Ectodermal cell (in vitro differentiated cells): ENCODE measurements around the gene ZMAT3.

ENCODE experiments used
- H3K27ac ChIP-seq: 2 replicates; pipeline ENCODE4 v1.7.0; 2013; ENCODE audit warnings: mild to moderate bottlenecking, low read depth, low read length; ENCODE audit not compliant: insufficient read depth, poor library complexity, severe bottlenecking
- H3K27me3 ChIP-seq: 2 replicates; pipeline ENCODE4 v1.7.0; 2013; ENCODE audit warnings: mild to moderate bottlenecking, low read length; ENCODE audit not compliant: insufficient read depth, control insufficient read depth, poor library complexity, severe bottlenecking
- H3K36me3 ChIP-seq: one replicate; pipeline ENCODE4 v1.7.0; 2013; ENCODE audit warnings: low read length; ENCODE audit not compliant: control insufficient read depth, insufficient read depth
- H3K4me1 ChIP-seq: one replicate; pipeline ENCODE4 v1.7.0; 2013; ENCODE audit warnings: low read length; ENCODE audit not compliant: control insufficient read depth, insufficient read depth
- H3K4me3 ChIP-seq: 2 replicates; pipeline ENCODE4 v1.7.0; 2013; ENCODE audit warnings: low read depth, low read length, control low read depth; ENCODE audit not compliant: insufficient read depth
- H3K9me3 ChIP-seq: 2 replicates; pipeline ENCODE4 v1.7.0; 2013; ENCODE audit warnings: mild to moderate bottlenecking, low read length, moderate library complexity; ENCODE audit not compliant: control insufficient read depth
- WGBS, 2 experiments: methylation state at CpG; one replicate each; pipeline ENCODE4 v1.1.7; 2013; ENCODE audit warnings: missing lambda C conversion rate in 2 of 2; 5-methylcytosine and 5-hydroxymethylcytosine counted together

The ZMAT3 gene

DNA sequence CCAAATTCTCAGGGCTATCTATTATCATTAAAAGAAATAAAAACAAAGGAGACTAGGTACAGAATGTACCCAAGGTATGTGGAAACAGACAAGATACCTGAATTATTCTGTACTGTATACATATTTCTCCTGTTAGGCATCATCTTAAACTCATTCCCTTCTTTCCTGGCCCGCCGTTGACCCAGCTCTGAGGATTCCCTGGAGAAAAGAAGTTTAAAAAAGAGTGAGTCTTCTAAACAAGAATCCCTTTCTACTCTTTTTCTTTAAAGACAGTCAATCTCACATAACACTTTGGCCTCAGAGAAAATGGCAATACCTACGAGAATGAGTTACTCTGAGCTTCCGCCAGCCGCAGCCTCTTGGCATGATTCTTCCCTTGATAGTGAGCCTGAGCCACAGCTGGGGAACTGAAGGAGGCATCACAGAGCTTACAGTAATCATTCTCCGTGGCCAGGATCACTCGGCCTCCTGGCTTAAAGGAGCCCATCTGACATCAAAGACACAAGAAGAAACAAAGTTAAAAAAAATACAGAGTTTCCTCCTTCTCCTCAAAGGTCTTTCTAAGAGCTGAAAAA, 44.2 kb downstream of the ZMAT3 start:
- no peaks in the 10 kb centered on the region for H3K27me3 ChIP-seq
- WGBS, 2 experiments: 74 to 78% methylated on average over 7 of the region's 7 CpGs
- H3K4me3 ChIP-seq: no peak overlapping the region
- no peaks in the 10 kb centered on the region for H3K9me3 ChIP-seq
- H3K4me1 ChIP-seq: no peaks in the 10 kb centered on the region
- H3K27ac ChIP-seq: no peak overlapping the region
- H3K36me3 ChIP-seq: no peaks in the 10 kb centered on the region

DNA sequence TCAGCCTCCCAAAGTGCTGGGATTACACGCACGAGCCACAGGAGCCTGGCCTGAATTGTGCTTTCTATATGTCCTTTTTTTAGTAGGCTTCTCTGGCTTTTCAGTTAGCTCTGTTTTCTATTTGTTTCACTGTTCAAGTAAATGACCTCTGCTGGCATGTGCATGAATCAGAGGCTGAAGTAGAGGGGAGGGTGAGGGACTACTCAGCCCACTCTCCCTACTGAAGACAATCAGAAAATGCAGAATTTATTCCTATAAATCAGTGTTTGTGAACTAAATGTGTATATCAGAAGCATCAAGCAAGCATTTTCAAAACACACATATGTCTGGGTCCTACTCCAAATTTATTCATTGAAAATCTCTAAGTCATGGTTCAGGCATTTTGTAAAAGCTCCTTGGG, 45.0 kb downstream of the ZMAT3 start:
- Histone ChIP-seq H3K36me3 (no peaks in the 10 kb centered on the region), H3K4me1 (no peaks in the 10 kb centered on the region), H3K27me3 (no peaks in the 10 kb centered on the region), H3K4me3 (no peak overlapping the region), H3K27ac (no peak overlapping the region), H3K9me3 (no peaks in the 10 kb centered on the region)
- 96 to 98% methylated on average over 2 of the region's 2 CpGs for WGBS, 2 experiments

DNA sequence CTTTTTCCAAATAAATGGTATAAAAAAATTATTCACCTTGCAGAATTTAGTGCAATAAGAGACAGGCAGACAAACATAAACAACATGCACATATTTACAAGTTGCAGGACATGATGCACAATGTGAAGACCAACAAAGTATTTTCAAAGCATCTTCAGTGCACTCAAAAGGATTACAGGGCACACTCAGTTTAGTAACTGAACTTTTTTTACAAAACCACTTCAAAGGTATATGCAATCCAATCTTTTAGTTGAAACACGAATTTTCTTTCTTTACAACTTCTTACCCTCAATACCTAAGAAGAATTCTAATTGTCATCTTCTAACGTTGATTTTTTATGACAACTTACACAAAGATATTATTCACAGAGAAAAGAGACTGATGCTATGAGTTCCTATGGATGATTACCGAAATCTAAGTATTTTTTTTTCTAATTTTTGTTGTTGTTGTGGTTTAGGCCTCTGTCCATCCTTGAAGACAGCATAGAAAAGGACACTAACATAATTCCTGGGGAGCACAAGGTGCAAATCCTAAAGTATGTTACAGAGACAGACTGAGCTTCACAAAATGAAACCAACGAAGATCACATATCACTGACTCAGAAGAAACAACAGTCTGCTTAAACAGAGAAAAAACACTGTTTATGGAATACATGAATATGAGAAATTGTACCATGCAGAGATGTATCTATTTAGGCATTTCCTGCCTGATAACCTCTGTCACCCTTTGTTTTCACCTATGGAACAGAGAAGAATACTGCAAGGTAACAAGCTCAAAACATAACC, 50.3 kb downstream of the ZMAT3 start:
- no peaks in the 10 kb centered on the region for H3K9me3 ChIP-seq
- WGBS, 2 experiments: 85 to 92% methylated on average over 3 to 4 of the region's 4 CpGs

DNA sequence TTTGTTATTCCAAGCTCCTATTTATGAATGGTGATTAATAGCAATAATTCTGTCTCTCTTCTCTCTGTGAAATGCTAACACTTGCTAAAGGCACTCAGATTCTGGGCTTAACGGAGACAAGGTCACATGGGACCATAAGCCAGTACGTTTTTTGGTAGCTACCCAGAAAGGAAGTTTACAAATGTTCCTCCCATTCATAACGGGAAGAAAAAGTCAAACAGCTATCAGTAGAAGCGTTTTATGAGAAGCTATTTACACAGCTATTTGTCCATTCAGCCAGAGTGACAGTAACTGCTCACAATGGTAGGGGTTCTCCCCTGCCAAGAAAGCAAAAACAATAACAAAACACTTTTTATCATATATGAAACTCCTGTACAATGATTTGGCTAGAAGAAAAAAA, 51.5 kb downstream of the ZMAT3 start:
- H3K4me3 ChIP-seq: no peak overlapping the region
- no peak overlapping the region for H3K27ac ChIP-seq
- H3K36me3 ChIP-seq: no peaks in the 10 kb centered on the region
- 83% methylated on average over 4 of the region's 4 CpGs for WGBS, 2 experiments
- no peaks in the 10 kb centered on the region for H3K4me1 ChIP-seq
- H3K9me3 ChIP-seq: no peaks in the 10 kb centered on the region
- H3K27me3 ChIP-seq: no peaks in the 10 kb centered on the region

More for the DNA sequence above, 50.3 kb downstream of the ZMAT3 start:
- Histone ChIP-seq H3K27ac (no peak overlapping the region), H3K4me1 (no peaks in the 10 kb centered on the region), H3K36me3 (no peaks in the 10 kb centered on the region), H3K4me3 (no peak overlapping the region), H3K27me3 (no peaks in the 10 kb centered on the region)

DNA sequence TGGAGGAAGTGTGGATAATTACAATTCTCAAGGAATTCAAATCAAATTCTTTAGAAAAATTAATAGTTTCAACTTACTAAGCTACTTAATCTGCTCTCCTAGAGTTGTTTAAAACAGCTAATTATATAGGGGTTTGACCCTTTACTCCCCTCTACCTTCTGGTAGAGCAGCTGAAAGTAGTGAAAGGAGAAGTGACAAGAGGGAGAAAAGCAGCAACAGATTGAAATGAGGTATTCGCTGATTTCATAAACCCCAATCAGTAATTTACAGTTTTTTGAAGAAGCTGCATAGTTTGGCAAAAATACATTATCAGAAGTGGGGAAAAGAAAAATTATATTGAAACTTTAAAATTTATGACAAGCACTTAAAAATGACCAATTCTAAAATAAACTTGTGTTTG, 52.8 kb downstream of the ZMAT3 start:
- 82% methylated on average over 1 of the region's 1 CpG; no CpG with 5 or more reads in 1 of the 2 experiments for WGBS, 2 experiments
- H3K27ac ChIP-seq: no peak overlapping the region

DNA sequence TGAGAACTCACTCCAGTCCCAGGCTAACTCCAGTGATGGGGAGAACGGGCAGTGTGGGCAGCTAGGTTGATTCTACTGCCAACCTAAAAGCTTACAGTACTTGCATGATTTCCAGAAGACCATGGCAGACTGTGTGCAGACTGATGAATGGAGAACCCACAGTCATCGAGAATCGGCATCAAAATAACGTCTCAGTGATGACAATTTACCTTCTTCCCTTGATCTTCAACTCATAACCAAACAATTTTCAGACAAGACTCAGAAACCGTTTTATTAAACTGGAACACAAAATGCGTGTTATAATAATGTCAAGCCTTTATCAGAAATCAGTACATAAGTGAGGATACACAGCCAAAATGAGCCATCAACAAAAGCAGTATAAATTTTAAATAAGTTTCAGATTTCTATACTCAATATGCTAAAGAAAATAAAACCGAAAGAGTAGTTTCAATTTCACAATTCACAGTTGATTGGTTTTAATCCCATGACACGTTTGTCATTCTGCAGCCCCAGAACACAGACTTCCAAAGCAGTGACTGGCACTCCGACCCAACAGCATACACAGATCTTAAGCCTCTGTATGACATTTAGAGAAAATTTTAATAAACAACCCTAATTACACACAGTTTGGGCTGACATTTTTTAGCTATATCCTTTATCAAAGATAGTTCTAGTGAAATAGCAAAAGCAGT, 54.5 kb downstream of the ZMAT3 start:
- H3K4me1 ChIP-seq: no peaks in the 10 kb centered on the region
- no peaks in the 10 kb centered on the region for H3K27me3 ChIP-seq
- 90 to 91% methylated on average over 9 of the region's 9 CpGs for WGBS, 2 experiments
- no peaks in the 10 kb centered on the region for H3K36me3 ChIP-seq
- H3K4me3 ChIP-seq: no peak overlapping the region
- H3K27ac ChIP-seq: no peak overlapping the region
- H3K9me3 ChIP-seq: peaks cover 2% of the 10 kb centered on the region

More for the DNA sequence above, 52.8 kb downstream of the ZMAT3 start:
- H3K9me3 ChIP-seq: no peaks in the 10 kb centered on the region
- no peaks in the 10 kb centered on the region for H3K27me3 ChIP-seq
- no peaks in the 10 kb centered on the region for H3K36me3 ChIP-seq
- no peaks in the 10 kb centered on the region for H3K4me1 ChIP-seq
- no peak overlapping the region for H3K4me3 ChIP-seq

DNA sequence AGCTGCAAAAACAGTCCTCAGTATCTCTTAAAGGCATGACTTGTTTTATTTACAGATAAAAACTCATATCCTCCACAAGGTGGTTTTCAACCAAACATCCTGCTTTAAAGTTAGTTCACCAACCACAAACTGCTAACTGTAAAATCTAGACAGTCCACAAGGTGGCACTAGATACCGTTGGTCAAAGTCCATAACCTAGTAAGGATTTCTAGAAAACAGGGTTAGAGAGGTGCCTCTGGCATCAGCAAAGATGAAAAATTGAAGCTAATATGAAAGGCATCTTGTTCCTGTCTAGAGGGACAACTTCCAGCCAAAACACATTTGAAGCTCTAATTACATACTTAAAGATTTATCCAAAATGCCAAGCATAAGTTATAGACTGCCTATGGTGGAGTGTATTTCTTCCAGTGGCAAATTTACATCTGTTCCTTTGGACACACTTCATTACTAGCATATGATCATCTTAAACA, 56.0 kb downstream of the ZMAT3 start:
- Histone ChIP-seq H3K4me1 (no peaks in the 10 kb centered on the region), H3K27me3 (no peaks in the 10 kb centered on the region), H3K36me3 (no peaks in the 10 kb centered on the region), H3K9me3 (peaks cover 2% of the 10 kb centered on the region), H3K4me3 (no peak overlapping the region), H3K27ac (no peak overlapping the region)
- 0% methylated on average over 1 of the region's 1 CpG for WGBS, 2 experiments

DNA sequence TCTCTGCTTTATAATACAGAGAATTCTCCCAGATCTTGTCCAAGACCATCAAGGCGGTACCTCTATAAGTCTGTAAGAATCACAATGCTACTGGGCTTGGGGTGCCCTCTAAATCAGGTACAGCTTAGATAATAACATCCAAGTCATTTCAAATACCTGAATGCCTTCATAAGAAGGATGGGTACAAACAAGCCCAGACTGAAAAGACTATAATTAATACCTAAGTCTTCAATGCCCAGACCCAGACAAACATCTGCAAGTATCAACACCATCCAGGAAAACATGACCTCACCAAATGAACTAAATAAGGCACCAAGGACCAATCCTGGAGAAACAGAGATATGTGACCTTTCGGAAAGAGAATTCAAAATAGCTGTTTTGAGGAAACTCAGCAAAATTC, 65.9 kb downstream of the ZMAT3 start:
- H3K36me3 ChIP-seq: no peaks in the 10 kb centered on the region
- H3K27me3 ChIP-seq: no peaks in the 10 kb centered on the region
- 91 to 92% methylated on average over 2 of the region's 2 CpGs for WGBS, 2 experiments
- no peak overlapping the region for H3K27ac ChIP-seq
- H3K9me3 ChIP-seq: no peaks in the 10 kb centered on the region
- no peaks in the 10 kb centered on the region for H3K4me1 ChIP-seq
- H3K4me3 ChIP-seq: no peak overlapping the region

DNA sequence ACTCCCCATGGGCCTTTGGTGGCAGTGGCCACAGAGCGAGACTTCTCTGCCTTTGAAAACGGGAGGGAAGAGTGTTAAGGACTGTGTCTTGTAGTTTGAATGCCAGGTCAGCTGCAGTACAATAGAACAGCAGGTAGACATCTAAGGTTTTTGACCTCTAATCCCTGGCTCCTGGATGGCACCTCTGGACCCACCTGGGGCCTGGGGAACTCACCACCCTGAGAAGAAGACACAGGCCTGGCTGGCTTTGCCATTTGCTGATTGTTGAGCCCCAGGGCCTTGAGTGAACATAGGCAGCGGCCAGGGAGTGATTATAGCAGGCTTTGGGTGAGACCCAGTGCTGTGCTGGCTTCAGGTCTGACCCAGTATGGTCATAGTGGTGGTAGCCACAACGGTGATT, 66.4 kb downstream of the ZMAT3 start:
- Histone ChIP-seq H3K4me3 (no peak overlapping the region), H3K27ac (no peak overlapping the region), H3K9me3 (no peaks in the 10 kb centered on the region), H3K4me1 (no peaks in the 10 kb centered on the region), H3K36me3 (no peaks in the 10 kb centered on the region), H3K27me3 (no peaks in the 10 kb centered on the region)
- WGBS, 2 experiments: 96% methylated on average over 4 of the region's 4 CpGs

DNA sequence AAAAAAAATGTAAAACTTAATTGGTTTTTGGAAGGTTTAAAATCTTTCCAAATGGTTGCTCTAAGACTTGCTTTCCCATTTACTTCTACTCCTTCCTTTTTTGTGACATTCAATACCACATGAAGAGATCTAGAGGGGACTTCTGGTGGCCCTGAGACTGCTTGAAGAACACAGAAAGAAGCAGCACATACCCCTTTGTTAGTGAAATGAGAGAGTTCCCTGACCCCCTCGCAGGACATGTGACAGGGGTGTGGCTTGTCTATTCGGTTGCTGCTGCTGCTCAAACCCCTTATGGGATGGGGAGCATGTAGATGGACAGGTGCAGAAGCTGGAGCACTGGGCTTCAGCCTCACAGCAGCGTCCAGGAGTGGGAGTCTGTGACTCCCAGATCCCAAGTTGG, 71.0 kb downstream of the ZMAT3 start:
- Histone ChIP-seq H3K9me3 (no peaks in the 10 kb centered on the region), H3K27ac (no peak overlapping the region), H3K4me3 (no peak overlapping the region), H3K4me1 (no peaks in the 10 kb centered on the region), H3K36me3 (no peaks in the 10 kb centered on the region), H3K27me3 (no peaks in the 10 kb centered on the region)
- WGBS, 2 experiments: 78 to 79% methylated on average over 3 of the region's 3 CpGs
